ENCODE data around the gene GP9.

DNA sequence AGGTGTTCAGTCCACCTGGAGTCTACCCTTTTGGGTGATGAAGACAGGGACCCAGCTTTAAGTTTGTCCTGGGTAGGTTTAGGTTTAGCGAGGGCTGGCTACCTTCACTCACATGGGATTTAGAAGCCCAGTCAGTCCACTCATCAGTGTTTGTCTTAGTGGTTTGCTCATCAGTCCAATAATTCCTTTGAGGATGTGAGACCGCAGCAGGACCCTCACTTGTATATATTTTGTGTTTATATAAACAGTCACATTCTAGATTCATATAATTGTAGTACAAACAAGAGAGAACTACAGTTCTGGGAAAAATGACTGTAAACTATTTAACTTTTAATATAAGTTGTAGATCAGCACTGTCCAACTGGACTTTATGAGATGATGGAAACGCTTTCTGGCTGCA, 41.3 kb upstream of the GP9 start:
- no peak for TF ChIP-seq ZC3H10 (CRISPR knock-in tag; IDR thresholded peaks at IDR 0.05)
- no peak for TF ChIP-seq ZNF565 (CRISPR knock-in tag; conservative IDR thresholded peaks at IDR 0.05; ENCODE audit: low read depth)
- TF ChIP-seq SNAI2 (CRISPR knock-in tag; IDR thresholded peaks at IDR 0.05) = no peak
- TF ChIP-seq, protein P1, sequence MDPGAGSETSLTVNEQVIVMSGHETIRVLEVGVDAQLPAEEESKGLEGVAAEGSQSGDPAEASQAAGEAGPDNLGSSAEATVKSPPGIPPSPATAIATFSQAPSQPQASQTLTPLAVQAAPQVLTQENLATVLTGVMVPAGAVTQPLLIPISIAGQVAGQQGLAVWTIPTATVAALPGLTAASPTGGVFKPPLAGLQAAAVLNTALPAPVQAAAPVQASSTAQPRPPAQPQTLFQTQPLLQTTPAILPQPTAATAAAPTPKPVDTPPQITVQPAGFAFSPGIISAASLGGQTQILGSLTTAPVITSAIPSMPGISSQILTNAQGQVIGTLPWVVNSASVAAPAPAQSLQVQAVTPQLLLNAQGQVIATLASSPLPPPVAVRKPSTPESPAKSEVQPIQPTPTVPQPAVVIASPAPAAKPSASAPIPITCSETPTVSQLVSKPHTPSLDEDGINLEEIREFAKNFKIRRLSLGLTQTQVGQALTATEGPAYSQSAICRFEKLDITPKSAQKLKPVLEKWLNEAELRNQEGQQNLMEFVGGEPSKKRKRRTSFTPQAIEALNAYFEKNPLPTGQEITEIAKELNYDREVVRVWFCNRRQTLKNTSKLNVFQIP (CRISPR knock-in tag; IDR thresholded peaks at IDR 0.05; ENCODE audit: borderline replicate concordance, low read depth) = no peak
- no peak for TF ChIP-seq PPARA (CRISPR knock-in tag; IDR thresholded peaks at IDR 0.05; ENCODE audit: borderline replicate concordance)
- no peak for TF ChIP-seq ZFP3 (CRISPR knock-in tag; IDR thresholded peaks at IDR 0.05)

Data from SK-N-SH treated with all-trans-retinoic acid at 6 μM for 48 hours (cell line).